Myocyte (in vitro differentiated cells): ENCODE data around the gene PBRM1. TPM values are rescaled to one million over a fixed set of nuclear protein-coding genes. Genes with fewer than 3 reads are reported as not detected.

ENCODE experiments used
- DNase-seq: peaks from one replicate; pipeline ENCODE4 v3.0.0-alpha.2; 2012; ENCODE audit warnings: low read depth
- total RNA-seq: library from RNA; depleted of rRNA; stranded (reverse); fragments of >200 nt; gene quantifications from 2 replicates; pipeline ENCODE4 v1.2.3, GENCODE V29; 2014

Gene PBRM1
- total RNA-seq, 1 donor from 2014 or later = 58.2 TPM

- no peak for DNase-seq
Observed at GRCh38 chr3:52574056-52574965, 111.4 kb downstream of the PBRM1 start.

- DNase-seq = no peak
Observed at GRCh38 chr3:52572221-52572620, 113.5 kb downstream of the PBRM1 start.

GRCh38 chr3:52570076-52570475, 115.6 kb downstream of the PBRM1 start:
- DNase-seq = no peak

- no peak for DNase-seq
Observed at GRCh38 chr3:52568069-52568468, 117.6 kb downstream of the PBRM1 start.

GRCh38 chr3:52563984-52564383, 121.7 kb downstream of the PBRM1 start:
- DNase-seq = no peak

- no peak for DNase-seq
Observed at GRCh38 chr3:52561028-52561747, 124.5 kb downstream of the PBRM1 start.

- DNase-seq = no peak
Observed at GRCh38 chr3:52558436-52558835, 127.3 kb downstream of the PBRM1 start.

GRCh38 chr3:52557011-52557960, 128.4 kb downstream of the PBRM1 start:
- no peak for DNase-seq

- no peak for DNase-seq
Observed at GRCh38 chr3:52555056-52555455, 130.7 kb downstream of the PBRM1 start.

GRCh38 chr3:52554026-52554755, 131.5 kb downstream of the PBRM1 start:
- peak; percentile 53 for DNase-seq

- no peak for DNase-seq
Observed at GRCh38 chr3:52552089-52552488, 133.6 kb downstream of the PBRM1 start.

- peak; percentile 56 for DNase-seq
Observed at GRCh38 chr3:52551118-52551517, 134.6 kb downstream of the PBRM1 start.

GRCh38 chr3:52547143-52547542, 138.6 kb downstream of the PBRM1 start:
- DNase-seq = no peak

- no peak for DNase-seq
Observed at GRCh38 chr3:52546111-52546901, 139.4 kb downstream of the PBRM1 start.

- DNase-seq = peak; percentile 61
Observed at GRCh38 chr3:52544937-52545336, 140.8 kb downstream of the PBRM1 start.

GRCh38 chr3:52541050-52541449, 144.7 kb downstream of the PBRM1 start:
- DNase-seq = no peak

- DNase-seq = no peak
Observed at GRCh38 chr3:52539010-52539653, 146.6 kb downstream of the PBRM1 start.

GRCh38 chr3:52537726-52538421, 147.8 kb downstream of the PBRM1 start:
- DNase-seq = no peak
